ENCODE results near the gene CRYBB1. TPM values are rescaled to one million over a fixed set of nuclear protein-coding genes. Genes with fewer than 3 reads are reported as not detected.
A peak's percentile ranks its signal among the peaks of the same experiment; 100 is the strongest.

The CRYBB1 gene
- total and polyA plus RNA-seq, 2 of the 13 experiments (the other 11 are each of a cell fraction or from before 2014, with no cell fraction given): not detected

DNA sequence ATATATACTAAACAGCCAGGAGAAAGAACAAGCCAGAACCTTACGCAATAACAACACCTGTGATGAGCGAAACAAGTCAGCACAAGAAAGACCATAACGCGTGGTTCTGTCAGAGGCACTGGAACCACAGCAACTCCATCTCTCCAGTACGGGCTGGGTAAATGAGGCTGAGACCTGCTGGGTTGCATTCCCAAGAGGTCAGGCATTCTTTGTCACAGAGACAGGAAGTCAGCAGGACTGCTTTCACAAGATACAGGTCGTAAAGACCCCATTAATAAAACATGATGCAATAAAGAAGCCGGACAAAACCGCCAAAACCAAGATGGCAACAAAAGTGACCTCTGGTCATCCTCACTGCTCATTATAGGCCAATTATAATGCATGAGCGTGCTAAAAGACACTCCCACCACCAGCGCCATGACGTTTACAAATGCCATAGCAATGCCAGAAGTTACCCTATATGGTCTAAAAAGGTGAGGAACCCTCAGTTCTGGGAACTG lies 49.6 kb downstream of the CRYBB1 start:
- FAIRE-seq: no peak
- no peak for ATAC-seq
- ChIA-PET POLR2A (no interaction called here), CTCF (ENCODE audit: low intra/inter-chr PET ratio, low total read pairs) (no interaction called here)
- no peaks in the 10 kb centered on the region for H3K9me3 ChIP-seq (ENCODE audit: low read length)
- H3K36me3 ChIP-seq (replicated peaks in 1 of 2; ENCODE audit: control insufficient read depth in 1 of 2, insufficient read depth in 2 of 2, low read length in 2 of 2): peaks cover 0 to 8% of the 10 kb centered on the region in 2 experiments; a peak in 1 of 5 replicates
- no peak overlapping the region for H3K27ac ChIP-seq (ENCODE audit: extremely low read length, insufficient read depth, low read length)
- intact Hi-C loops (cut with micrococcal nuclease; ENCODE audit: unreplicated experiment) (no loop called here), in situ Hi-C loops (cut with HindIII; ENCODE audit: extremely low pct_ligation_motif_present, low pct_unique_long_range_greater_than_20kb) (no loop called here)
- no peaks in the 10 kb centered on the region for H4K20me1 ChIP-seq (ENCODE audit: insufficient read depth, low read length)
- no peak overlapping the region for H3K4me2 ChIP-seq (ENCODE audit: low read depth, low read length)
- H3K27me3 ChIP-seq (ENCODE audit: control insufficient read depth in 1 of 2, insufficient read depth in 2 of 2, low read length in 2 of 2): no peaks in the 10 kb centered on the region
- no peaks in the 10 kb centered on the region for H3K79me2 ChIP-seq (ENCODE audit: insufficient read depth, low read length)
- no peak overlapping the region for H3K4me3 ChIP-seq (replicated peaks in 1 of 3; ENCODE audit: insufficient read depth in 1 of 3, low read depth in 2 of 3, low read length in 3 of 3)
- H2AFZ ChIP-seq (ENCODE audit: low read length): no peak overlapping the region
- no TSS peak for BruUV-seq (replicated peaks)
- H3K9ac ChIP-seq (ENCODE audit: insufficient read depth, low read depth, low read length): no peak overlapping the region
- 0 out of 2 replicates have a peak, but pooled peaks have one; percentile 3 for TF ChIP-seq ATF7 (IDR thresholded peaks at IDR 0.05)
- no peak for TF ChIP-seq ATF7 (CRISPR knock-in tag; IDR thresholded peaks at IDR 0.05)
- no peak for TF ChIP-seq TEAD3 (CRISPR knock-in tag; optimal IDR thresholded peaks at IDR 0.05; ENCODE audit: borderline replicate concordance)
- peak; percentile 66 for TF ChIP-seq CEBPB (IDR thresholded peaks at IDR 0.05; ENCODE audit: borderline replicate concordance, low read depth, low read length)
- WGBS (ENCODE audit: low lambda C conversion rate): 95% methylated on average over 9 of the region's 11 CpGs
- no peak for DNase-seq (ENCODE audit: low spot score)
- no peaks in the 10 kb centered on the region for H3K4me1 ChIP-seq (ENCODE audit: insufficient read depth, low read length)

DNA sequence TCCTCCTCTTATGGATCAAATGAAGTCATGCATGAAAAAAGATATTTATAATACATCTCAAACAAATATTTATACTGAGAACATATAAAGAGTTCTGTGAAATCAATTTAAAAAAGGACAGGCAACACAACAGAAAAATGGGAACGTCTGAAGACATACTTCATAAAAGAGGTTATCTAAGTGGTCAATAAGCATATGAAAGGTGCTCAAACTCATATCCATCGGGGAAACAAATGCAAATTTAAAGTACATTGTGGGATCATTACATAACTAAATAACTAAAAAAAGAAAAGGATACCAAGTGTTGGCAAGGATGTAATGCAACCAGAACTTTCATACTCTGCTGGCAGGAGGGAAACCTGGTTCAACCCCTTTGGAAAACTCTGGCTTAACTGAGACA lies 50.2 kb downstream of the CRYBB1 start:
- H3K36me3 ChIP-seq (replicated peaks in 1 of 2; ENCODE audit: control insufficient read depth in 1 of 2, insufficient read depth in 2 of 2, low read length in 2 of 2): peaks cover 0 to 5% of the 10 kb centered on the region in 2 experiments; a peak in 1 of 5 replicates
- H3K27me3 ChIP-seq (ENCODE audit: control insufficient read depth in 1 of 2, insufficient read depth in 2 of 2, low read length in 2 of 2): no peaks in the 10 kb centered on the region
- H3K9me3 ChIP-seq (ENCODE audit: low read length): no peaks in the 10 kb centered on the region
- ChIA-PET POLR2A (no interaction called here), CTCF (ENCODE audit: low intra/inter-chr PET ratio, low total read pairs) (no interaction called here)
- H2AFZ ChIP-seq (ENCODE audit: low read length): no peak overlapping the region
- no peaks in the 10 kb centered on the region for H3K4me1 ChIP-seq (ENCODE audit: insufficient read depth, low read length)
- H3K79me2 ChIP-seq (ENCODE audit: insufficient read depth, low read length): no peaks in the 10 kb centered on the region
- H3K4me2 ChIP-seq (ENCODE audit: low read depth, low read length): no peak overlapping the region
- FAIRE-seq: no peak
- 86% methylated on average over 2 of the region's 2 CpGs for WGBS (ENCODE audit: low lambda C conversion rate)
- H3K4me3 ChIP-seq (replicated peaks in 1 of 3; ENCODE audit: insufficient read depth in 1 of 3, low read depth in 2 of 3, low read length in 3 of 3): no peak overlapping the region
- BruUV-seq (replicated peaks): no TSS peak
- no peak for DNase-seq (ENCODE audit: low spot score)
- H3K9ac ChIP-seq (ENCODE audit: insufficient read depth, low read depth, low read length): no peak overlapping the region
- in situ Hi-C loops (cut with HindIII; ENCODE audit: extremely low pct_ligation_motif_present, low pct_unique_long_range_greater_than_20kb): no loop called here
- no peak overlapping the region for H3K27ac ChIP-seq (ENCODE audit: extremely low read length, insufficient read depth, low read length)
- intact Hi-C loops (cut with micrococcal nuclease; ENCODE audit: unreplicated experiment): no loop called here
- H4K20me1 ChIP-seq (ENCODE audit: insufficient read depth, low read length): no peaks in the 10 kb centered on the region
- no peak for ATAC-seq
- TF ChIP-seq, protein P1, sequence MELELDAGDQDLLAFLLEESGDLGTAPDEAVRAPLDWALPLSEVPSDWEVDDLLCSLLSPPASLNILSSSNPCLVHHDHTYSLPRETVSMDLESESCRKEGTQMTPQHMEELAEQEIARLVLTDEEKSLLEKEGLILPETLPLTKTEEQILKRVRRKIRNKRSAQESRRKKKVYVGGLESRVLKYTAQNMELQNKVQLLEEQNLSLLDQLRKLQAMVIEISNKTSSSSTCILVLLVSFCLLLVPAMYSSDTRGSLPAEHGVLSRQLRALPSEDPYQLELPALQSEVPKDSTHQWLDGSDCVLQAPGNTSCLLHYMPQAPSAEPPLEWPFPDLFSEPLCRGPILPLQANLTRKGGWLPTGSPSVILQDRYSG (CRISPR knock-in tag; IDR thresholded peaks at IDR 0.05): no peak
- TF ChIP-seq KDM6A (CRISPR knock-in tag; IDR thresholded peaks at IDR 0.05; ENCODE audit: low read depth) (no peak), SATB2 (CRISPR knock-in tag; IDR thresholded peaks at IDR 0.05) (no peak), SRSF4 (IDR thresholded peaks at IDR 0.05; ENCODE audit: low read depth, low read length, poor library complexity, severe bottlenecking) (no peak), ZNF230 (CRISPR knock-in tag; IDR thresholded peaks at IDR 0.05) (no peak), ELF3 (CRISPR knock-in tag; IDR thresholded peaks at IDR 0.05) (no peak), SMARCC2 (IDR thresholded peaks at IDR 0.05) (no peak), GABPB1 (CRISPR knock-in tag; IDR thresholded peaks at IDR 0.05) (no peak)
- TF ChIP-seq, protein P2, sequence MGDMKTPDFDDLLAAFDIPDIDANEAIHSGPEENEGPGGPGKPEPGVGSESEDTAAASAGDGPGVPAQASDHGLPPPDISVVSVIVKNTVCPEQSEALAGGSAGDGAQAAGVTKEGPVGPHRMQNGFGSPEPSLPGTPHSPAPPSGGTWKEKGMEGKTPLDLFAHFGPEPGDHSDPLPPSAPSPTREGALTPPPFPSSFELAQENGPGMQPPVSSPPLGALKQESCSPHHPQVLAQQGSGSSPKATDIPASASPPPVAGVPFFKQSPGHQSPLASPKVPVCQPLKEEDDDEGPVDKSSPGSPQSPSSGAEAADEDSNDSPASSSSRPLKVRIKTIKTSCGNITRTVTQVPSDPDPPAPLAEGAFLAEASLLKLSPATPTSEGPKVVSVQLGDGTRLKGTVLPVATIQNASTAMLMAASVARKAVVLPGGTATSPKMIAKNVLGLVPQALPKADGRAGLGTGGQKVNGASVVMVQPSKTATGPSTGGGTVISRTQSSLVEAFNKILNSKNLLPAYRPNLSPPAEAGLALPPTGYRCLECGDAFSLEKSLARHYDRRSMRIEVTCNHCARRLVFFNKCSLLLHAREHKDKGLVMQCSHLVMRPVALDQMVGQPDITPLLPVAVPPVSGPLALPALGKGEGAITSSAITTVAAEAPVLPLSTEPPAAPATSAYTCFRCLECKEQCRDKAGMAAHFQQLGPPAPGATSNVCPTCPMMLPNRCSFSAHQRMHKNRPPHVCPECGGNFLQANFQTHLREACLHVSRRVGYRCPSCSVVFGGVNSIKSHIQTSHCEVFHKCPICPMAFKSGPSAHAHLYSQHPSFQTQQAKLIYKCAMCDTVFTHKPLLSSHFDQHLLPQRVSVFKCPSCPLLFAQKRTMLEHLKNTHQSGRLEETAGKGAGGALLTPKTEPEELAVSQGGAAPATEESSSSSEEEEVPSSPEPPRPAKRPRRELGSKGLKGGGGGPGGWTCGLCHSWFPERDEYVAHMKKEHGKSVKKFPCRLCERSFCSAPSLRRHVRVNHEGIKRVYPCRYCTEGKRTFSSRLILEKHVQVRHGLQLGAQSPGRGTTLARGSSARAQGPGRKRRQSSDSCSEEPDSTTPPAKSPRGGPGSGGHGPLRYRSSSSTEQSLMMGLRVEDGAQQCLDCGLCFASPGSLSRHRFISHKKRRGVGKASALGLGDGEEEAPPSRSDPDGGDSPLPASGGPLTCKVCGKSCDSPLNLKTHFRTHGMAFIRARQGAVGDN (CRISPR knock-in tag; IDR thresholded peaks at IDR 0.05): no peak
- TF ChIP-seq, protein P3, sequence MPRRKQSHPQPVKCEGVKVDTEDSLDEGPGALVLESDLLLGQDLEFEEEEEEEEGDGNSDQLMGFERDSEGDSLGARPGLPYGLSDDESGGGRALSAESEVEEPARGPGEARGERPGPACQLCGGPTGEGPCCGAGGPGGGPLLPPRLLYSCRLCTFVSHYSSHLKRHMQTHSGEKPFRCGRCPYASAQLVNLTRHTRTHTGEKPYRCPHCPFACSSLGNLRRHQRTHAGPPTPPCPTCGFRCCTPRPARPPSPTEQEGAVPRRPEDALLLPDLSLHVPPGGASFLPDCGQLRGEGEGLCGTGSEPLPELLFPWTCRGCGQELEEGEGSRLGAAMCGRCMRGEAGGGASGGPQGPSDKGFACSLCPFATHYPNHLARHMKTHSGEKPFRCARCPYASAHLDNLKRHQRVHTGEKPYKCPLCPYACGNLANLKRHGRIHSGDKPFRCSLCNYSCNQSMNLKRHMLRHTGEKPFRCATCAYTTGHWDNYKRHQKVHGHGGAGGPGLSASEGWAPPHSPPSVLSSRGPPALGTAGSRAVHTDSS (CRISPR knock-in tag; conservative IDR thresholded peaks at IDR 0.05): no peak
